Esophagus squamous epithelium (tissue), 4 donors: Measurements from ENCODE around the gene TSEN2.

Source experiments
- CTCF ChIP-seq, 6 experiments: fragments of 450-650 bp in 4 of 6; fragments of 200-600 bp in 2 of 6; sonication (generic) in 2 of 6; IDR thresholded peaks; one replicate each; pipeline ENCODE4 v1.5.1; 2016 to 2019; ENCODE audit warnings: antibody characterized with exemption in 6 of 6, mild to moderate bottlenecking in 4 of 6, moderate library complexity in 4 of 6
- POLR2A ChIP-seq, 4 donors: fragments of 450-650 bp; IDR thresholded peaks; one replicate each; pipeline ENCODE4 v1.6.1; 2017; ENCODE audit warnings: antibody characterized with exemption in 4 of 4, mild to moderate bottlenecking in 4 of 4, moderate library complexity in 3 of 4

DNA sequence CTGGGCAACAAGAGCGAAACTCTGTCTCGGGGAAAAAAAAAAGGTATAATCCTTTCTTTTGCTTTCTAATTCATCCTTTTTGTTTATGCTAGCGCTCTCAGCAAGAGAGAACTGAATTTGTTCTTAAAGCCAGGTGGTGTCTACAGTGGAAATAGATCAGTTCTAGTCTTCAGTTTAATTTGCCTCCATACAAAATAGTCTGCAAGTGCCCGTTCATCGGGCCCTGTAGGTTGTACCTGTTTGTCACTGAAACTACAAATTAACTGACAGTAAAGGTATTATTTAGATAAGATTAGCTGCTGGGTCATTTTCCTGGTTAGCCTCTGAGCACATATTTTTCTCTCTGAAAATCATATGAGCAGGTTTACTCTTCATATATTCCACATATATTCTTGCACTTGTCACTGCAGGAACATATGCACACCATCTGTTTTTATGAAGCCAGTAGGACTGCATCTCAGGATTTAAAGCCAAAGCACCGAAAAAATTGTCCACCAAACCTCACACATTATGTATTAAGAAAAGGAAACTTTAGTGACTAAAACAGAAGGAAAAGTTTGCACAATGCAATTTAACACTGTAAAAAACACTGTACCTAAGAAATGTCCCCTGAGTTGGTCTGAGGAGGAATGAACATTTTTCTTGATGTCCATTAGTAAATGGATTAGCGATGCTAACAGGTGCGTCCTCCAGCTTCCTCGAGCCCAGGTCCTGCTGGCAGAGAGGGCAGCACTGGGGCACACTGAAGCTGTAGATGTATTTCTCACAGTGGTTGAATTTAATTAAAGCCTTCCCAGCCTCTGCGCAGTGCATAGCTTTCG is 60.6 kb downstream of the TSEN2 start:
- TF ChIP-seq POLR2A (IDR thresholded peaks at IDR 0.05): no peak
- TF ChIP-seq CTCF (IDR thresholded peaks at IDR 0.05): peak in 1 of 6 experiments; percentile 3
